ENCODE measurements around the gene ARAP1. TPM values are rescaled to one million over a fixed set of nuclear protein-coding genes. Genes with fewer than 3 reads are reported as not detected.

ARAP1 gene
- total RNA-seq, 1 experiment from 2014 or later: 26.4 TPM

DNA sequence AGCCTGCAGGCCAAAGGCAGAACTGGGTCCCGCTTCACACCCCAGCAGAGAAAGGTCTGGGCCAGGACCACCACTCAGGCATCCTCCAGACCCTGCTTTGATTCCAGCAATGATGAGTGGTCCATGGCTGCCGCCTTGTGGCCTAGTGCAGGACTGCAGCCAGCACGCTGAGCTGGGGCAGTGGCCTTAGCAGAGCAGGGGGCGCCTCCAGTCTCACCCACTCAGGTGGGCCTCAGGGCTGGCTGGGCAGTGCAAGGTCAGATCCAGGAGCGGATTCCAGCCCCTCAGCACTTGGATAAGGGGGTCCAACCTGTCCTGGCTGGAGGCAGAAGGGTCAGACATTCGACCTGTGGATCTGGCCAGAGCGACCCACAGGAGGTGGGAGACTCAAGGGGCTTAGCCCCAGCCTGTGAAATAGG lies 68.4 kb downstream of the ARAP1 start:
- Histone ChIP-seq H3K9me3 (replicated peaks) (no peaks in the 10 kb centered on the region), H3K27ac (no peak overlapping the region), H3K27me3 (replicated peaks) (no peaks in the 10 kb centered on the region), H3K4me1 (replicated peaks) (no peaks in the 10 kb centered on the region), H3K36me3 (peaks cover 3% of the 10 kb centered on the region; the same call in 1 of the 2 replicates), H3K4me3 (no peak overlapping the region)
- peak; percentile 22 to 44 for DNase-seq (ENCODE audit: low read depth in 1 of 2, low spot score in 2 of 2)

DNA sequence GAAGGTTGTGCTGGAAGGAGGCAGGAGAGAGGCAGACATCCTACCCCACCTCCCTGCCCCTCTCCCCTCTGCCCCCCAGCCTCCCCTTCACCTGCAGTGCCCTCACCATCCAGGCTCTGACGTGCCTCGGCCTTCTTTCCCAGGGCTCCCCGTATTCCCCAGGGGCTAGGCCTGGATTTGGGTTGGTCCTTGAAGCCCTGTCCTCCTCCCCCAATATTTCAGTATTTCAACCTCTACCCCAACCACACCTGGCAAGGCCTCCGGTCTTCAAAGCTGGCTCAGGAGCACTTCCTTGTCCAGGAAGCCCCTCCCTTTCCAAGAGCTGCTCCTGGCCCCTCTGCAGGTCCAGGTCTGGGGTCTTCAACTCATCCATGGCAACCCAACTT lies 69.4 kb downstream of the ARAP1 start:
- DNase-seq (ENCODE audit: low read depth in 1 of 2, low spot score in 2 of 2): no peak
- no peaks in the 10 kb centered on the region for H3K27me3 ChIP-seq (replicated peaks)
- no peaks in the 10 kb centered on the region for H3K9me3 ChIP-seq (replicated peaks)
- H3K36me3 ChIP-seq: peaks cover 3% of the 10 kb centered on the region; the same call in 1 of the 2 replicates
- no peak overlapping the region for H3K27ac ChIP-seq
- no peak overlapping the region for H3K4me3 ChIP-seq
- H3K4me1 ChIP-seq (replicated peaks): no peaks in the 10 kb centered on the region

DNA sequence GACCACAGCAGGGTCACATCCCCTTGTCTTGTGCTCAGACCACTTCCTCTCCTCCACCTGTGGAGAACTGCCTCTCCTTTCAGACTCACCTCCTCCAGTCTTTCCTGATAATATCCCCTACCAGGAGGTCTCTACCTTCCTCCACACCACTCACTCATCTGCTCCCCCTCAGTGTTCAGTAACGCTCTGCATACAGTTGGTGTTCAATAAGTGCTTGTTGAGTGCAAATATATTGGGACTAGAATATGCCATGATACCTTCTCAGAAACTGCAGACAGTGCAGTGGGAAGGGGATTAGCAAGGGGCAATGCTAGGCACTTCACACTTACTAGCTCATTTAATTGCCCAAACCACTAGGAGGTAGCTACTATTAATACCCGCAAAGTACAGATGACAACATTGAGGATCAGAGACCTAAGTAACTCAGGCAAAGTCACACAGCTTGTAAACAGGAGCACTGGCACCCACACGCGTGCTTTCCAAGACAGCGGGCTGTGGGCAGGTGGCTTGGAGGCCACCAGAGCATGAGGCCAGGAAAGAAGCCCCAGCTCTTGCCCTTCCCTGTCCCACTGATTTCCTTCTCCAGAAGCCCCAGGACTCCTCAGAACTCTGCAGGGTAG lies 69.9 kb downstream of the ARAP1 start:
- Histone ChIP-seq H3K9me3 (replicated peaks) (no peaks in the 10 kb centered on the region), H3K27me3 (replicated peaks) (peaks cover 3% of the 10 kb centered on the region; the same call in 1 of the 2 replicates), H3K4me3 (no peak overlapping the region), H3K36me3 (peaks cover 3% of the 10 kb centered on the region; the same call in 1 of the 2 replicates), H3K27ac (no peak overlapping the region), H3K4me1 (replicated peaks) (no peaks in the 10 kb centered on the region)
- DNase-seq (ENCODE audit: low read depth in 1 of 2, low spot score in 2 of 2): no peak

DNA sequence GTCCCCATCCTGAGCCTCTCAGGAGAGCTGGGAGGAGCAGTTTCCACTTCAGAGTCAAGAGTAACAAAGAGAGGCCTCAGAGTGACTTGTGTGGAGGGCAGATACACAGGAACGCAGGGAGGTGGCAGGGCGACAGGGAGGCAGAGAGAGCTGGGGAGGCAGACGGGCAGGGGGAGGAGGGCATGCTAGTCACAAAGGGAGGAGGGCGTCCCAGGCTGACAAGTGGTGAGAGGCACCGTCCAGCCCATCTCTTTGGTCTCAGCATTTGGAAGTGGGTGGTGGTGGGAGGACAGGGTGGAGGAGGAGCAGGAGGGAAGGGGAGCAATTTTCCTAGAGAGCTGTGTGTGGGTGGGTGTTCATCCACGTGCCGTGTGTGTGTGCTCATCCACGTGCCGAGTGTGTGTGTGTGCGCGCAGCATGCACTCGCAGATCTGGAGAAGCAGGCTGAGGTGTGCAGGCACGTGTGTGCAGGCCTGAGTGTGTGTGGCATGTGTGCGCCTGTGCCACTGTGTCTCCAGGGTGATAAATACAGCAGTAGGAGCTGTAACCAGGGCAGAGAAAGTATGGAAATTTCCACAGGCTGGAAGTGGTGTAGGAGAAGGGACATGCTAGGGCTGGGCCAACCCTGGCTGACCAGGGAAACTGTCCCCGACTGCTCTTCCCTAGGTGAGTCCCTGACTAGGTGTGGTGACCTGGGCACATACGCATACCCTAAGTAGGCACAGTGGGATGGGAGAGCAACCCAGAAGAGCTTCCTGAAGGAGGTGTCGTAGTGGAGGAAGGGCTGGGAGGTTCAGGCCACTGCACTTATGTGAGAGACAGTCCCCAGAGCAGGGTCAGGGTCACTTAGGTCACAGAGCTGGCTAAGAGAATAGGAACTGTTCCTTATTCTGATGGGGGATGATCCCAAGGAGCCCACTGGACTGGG lies 70.7 kb downstream of the ARAP1 start:
- H3K9me3 ChIP-seq (replicated peaks): no peaks in the 10 kb centered on the region
- no peak for DNase-seq (ENCODE audit: low read depth in 1 of 2, low spot score in 2 of 2)
- no peak overlapping the region for H3K4me3 ChIP-seq
- H3K27ac ChIP-seq: no peak overlapping the region
- peaks cover 8% of the 10 kb centered on the region; the same call in 1 of the 2 replicates for H3K27me3 ChIP-seq (replicated peaks)
- H3K36me3 ChIP-seq: peaks cover 3% of the 10 kb centered on the region; the same call in 1 of the 2 replicates
- no peaks in the 10 kb centered on the region for H3K4me1 ChIP-seq (replicated peaks)

DNA sequence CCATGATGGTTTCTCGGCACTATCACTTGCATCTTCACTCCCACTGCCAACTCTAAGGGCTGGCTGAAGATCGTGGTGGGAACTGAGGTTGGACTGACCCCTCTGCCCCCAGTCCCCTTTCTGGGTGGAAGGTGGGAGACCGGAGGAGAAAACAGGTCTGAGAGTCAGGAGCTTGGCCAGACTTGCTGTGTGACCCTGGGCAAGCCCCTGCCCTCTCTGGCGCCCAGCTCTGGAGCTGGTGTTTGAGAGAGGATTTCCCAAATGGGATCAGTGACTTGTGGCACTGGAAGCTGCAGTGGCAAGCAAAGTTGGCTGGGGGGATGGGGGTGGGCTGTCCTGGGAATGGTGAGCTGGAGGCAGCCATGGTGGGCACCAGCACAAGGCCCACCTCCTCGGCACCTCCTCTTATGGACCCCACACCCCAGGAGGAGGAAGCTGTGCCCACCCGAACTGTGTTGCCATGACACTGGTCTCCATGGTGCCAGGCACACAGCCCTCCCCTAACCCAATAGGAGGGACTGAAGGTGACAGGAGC lies 71.5 kb downstream of the ARAP1 start:
- Histone ChIP-seq H3K4me1 (replicated peaks) (no peaks in the 10 kb centered on the region), H3K4me3 (no peak overlapping the region), H3K36me3 (peaks cover 3% of the 10 kb centered on the region; the same call in 1 of the 2 replicates), H3K27me3 (replicated peaks) (peaks cover 8% of the 10 kb centered on the region; the same call in 1 of the 2 replicates), H3K27ac (no peak overlapping the region), H3K9me3 (replicated peaks) (no peaks in the 10 kb centered on the region)
- no peak for DNase-seq (ENCODE audit: low read depth in 1 of 2, low spot score in 2 of 2)

DNA sequence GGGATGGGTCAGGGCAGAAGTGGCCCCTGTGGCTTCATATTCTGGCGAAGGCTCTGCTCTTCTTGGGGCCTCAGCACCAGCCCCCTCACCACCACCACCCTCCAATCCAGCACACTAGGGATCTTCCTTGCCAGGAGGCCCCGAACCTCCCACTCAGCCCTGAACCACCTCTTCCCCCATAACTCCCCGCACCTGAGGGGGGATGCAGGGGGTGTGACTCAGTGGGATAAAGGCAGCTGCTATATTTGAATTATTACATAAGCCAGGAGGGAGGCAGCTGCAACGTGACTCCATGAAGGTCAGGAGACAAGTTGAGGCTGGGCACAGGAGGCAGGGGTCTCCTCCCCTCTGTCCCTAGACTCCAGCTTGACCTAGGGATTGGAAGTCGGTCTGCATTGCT lies 72.3 kb downstream of the ARAP1 start:
- DNase-seq (ENCODE audit: low read depth in 1 of 2, low spot score in 2 of 2): no peak
- H3K9me3 ChIP-seq (replicated peaks): no peaks in the 10 kb centered on the region
- peaks cover 8% of the 10 kb centered on the region; the same call in 1 of the 2 replicates for H3K27me3 ChIP-seq (replicated peaks)
- no peak overlapping the region for H3K27ac ChIP-seq
- H3K4me1 ChIP-seq (replicated peaks): no peaks in the 10 kb centered on the region
- H3K36me3 ChIP-seq: peaks cover 3% of the 10 kb centered on the region; the same call in 1 of the 2 replicates
- no peak overlapping the region for H3K4me3 ChIP-seq

DNA sequence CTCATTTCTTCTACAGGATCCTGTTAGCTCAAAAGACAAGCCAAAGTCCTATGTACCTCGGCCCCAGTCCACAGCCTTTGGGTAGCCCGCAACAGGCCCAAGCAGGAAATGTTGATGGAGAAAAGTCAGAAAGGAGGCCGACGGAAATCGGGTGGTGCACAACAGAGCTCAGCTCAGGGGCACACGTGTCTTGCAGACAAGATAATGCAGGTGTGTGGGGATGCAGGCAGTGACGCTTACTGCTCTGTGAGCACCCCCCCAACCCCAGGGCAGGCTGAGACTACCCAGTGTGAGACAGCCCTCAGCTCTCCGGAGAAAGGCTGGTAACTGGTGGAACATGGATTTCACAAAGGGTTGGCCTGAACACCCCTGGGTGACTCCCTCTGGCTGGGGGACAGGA lies 73.7 kb downstream of the ARAP1 start:
- Histone ChIP-seq H3K4me3 (no peak overlapping the region), H3K27ac (no peak overlapping the region), H3K4me1 (replicated peaks) (no peaks in the 10 kb centered on the region), H3K9me3 (replicated peaks) (no peaks in the 10 kb centered on the region), H3K27me3 (replicated peaks) (peaks cover 14% of the 10 kb centered on the region), H3K36me3 (no peaks in the 10 kb centered on the region; the same call in 1 of the 2 replicates)
- DNase-seq (ENCODE audit: low read depth in 1 of 2, low spot score in 2 of 2): no peak

DNA sequence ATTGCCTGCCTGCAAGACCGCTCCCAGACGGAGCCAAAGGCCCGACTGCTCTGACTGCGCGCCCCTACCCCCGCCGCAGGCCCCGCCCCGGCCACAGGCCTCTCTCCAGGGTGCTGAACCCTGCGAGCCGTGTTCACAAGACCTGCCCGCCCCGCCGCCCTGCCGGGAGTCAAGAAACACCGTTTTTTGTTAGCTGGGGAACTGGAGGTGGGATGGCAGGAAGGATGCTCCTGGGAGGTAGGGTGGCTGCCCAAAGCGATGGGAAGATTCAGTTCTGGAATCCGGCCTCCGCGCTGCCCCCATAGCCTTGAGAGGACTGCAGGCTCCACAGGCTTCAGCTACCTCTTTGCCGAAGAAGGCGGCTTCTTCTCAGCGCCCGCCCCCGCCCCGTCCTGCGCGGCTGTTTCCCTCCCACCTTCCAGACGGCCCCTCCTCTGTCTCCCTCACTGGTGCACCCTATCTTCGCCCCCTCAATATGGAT lies 75.3 kb downstream of the ARAP1 start:
- H3K27me3 ChIP-seq (replicated peaks): peaks cover 20% of the 10 kb centered on the region
- H3K36me3 ChIP-seq: no peaks in the 10 kb centered on the region
- no peak overlapping the region for H3K4me3 ChIP-seq
- no peaks in the 10 kb centered on the region for H3K9me3 ChIP-seq (replicated peaks)
- no peaks in the 10 kb centered on the region for H3K4me1 ChIP-seq (replicated peaks)
- peak in 1 of 2 experiments; percentile 44 for DNase-seq (ENCODE audit: low read depth in 1 of 2, low spot score in 2 of 2)
- no peak overlapping the region for H3K27ac ChIP-seq

DNA sequence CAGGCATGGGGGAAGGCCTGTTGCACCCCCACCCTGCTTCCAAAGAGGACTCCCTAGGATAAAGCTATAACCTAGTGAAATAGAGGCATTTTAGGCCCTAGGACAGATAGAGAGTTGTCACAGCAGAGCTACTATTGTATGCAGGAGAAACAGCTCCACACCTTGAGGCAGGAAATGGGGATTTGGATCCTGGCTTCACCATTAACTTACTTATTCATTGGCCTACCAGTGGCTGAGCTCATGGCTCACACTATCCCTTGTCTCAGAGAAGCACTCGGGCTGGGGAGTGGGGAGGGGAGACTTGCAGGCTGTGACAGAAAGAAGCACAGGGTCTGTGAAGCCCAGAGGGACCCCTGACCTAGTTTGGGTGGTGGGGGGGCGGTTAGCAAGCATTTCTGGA lies 77.0 kb downstream of the ARAP1 start:
- Histone ChIP-seq H3K27ac (no peak overlapping the region), H3K4me3 (no peak overlapping the region), H3K27me3 (replicated peaks) (peaks cover 20% of the 10 kb centered on the region), H3K36me3 (no peaks in the 10 kb centered on the region), H3K4me1 (replicated peaks) (no peaks in the 10 kb centered on the region), H3K9me3 (replicated peaks) (no peaks in the 10 kb centered on the region)
- DNase-seq (ENCODE audit: low read depth in 1 of 2, low spot score in 2 of 2): no peak

DNA sequence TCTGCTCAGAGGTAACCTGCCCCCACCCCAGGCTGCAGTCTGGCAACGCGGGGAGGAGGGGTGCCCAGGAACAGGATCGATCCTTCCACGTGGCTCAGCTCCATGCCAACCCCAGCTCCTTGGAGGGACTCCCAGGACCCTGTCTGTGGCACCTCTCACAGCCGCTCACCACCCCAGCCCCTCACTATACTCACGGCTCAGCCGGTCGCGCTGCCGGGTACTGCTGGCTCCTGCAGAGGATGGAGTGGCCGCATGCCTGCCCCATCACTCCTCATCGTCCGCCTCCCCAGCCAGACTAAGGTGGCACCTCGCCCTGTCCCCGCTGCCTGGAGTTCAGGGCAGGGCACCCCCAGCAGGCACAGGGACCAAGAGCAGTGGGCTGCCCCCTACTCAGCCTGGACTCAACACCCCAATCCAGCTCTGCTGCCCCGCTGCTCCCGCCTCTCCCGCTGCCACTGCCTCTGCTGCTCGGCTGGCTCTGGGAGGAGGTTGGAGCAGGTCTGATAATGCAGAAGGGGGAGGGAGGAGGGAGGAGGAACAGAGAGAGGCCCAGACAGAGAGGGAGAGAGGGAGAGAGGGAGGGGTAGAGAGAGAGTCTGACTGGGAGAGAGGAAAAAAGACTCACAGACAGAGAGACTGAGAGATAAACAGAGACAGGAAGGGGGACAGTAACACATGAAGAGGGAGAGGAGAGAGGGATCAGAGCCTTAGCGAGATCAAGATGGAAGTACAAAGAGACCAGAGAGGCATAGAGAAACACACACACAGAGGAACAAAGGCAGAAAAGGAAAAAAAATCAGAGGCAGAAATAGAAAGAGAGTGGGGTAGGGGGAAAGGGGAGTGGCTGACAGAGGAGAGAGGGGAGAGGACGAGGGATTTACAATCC lies 78.0 kb downstream of the ARAP1 start, which contains the start of gene PDE2A:
TSS of gene PDE2A (minus strand) at position 480 of the 886 bp plus-strand sequence. CDS start at position 265, 215 bp downstream.
- Histone ChIP-seq H3K4me3 (no peak within 1 kb of the TSS), H3K4me1 (replicated peaks) (no peaks in the 10 kb centered on the region), H3K27ac (no peak within 1 kb of the TSS), H3K9me3 (replicated peaks) (no peaks in the 10 kb centered on the region), H3K36me3 (no peaks in the 10 kb centered on the region), H3K27me3 (replicated peaks) (peaks cover 20% of the 10 kb centered on the region)
- DNase-seq (ENCODE audit: low read depth in 1 of 2, low spot score in 2 of 2): no peak

DNA sequence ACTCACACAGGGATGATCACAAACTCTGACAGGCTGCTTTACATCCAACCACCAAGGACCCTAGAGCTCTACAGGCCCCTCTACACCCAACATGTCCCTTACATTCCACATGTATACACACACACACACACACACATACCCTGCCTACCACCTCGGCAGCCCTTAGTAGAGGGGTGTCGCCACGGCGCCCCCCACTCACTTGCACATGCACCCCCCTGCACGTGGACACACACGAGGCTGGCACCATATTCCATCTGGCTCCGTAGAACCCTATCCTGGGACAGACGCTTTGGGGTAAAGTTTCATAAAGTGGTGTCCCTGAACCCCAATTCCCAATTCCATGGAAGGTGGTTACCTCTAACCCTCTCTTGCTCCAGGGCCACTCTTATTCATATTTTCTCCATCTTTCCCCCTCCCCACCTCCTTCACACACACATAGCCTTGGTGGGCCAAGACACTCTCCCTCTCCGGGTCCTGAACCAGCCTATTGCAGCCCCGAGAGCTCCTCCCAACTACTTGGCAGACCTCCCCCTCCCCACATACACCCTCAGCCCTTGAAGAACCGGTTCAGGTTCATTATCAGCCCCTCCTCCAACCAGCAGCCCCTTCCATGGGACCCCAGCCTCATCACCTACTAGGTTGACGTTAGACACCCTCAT lies 78.8 kb downstream of the ARAP1 start:
- Histone ChIP-seq H3K4me1 (replicated peaks) (no peaks in the 10 kb centered on the region), H3K27me3 (replicated peaks) (peaks cover 20% of the 10 kb centered on the region)

DNA sequence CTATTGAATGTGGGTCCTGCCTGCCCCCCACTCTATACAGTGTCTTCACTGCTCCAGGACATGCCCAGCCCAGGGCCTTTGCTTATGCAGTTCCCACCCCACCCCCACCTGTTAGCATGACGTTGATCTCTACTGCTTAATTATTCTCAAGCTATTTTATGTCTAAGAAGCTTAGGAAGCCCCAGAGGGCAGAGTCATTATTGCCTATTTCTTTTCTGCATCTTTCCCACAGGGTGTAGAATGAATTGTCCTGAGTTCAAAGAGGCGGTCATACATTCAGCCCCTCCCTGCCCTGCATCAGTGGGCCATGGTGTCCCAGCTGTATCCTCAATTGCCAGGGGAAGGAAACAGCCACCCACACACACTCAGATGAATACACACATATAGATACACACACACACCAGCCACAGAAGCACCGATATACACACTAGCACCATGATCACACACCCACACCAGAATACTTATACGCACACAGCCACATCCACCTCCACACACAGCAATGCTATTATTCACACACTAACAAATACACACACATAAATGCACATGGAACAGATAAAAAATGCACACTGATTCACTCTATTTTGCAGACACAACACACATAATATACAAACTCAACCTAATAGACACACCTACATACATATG lies 79.5 kb downstream of the ARAP1 start:
- no peaks in the 10 kb centered on the region for H3K36me3 ChIP-seq
- DNase-seq (ENCODE audit: low read depth in 1 of 2, low spot score in 2 of 2): no peak
- H3K4me1 ChIP-seq (replicated peaks): no peaks in the 10 kb centered on the region
- no peak overlapping the region for H3K4me3 ChIP-seq
- H3K9me3 ChIP-seq (replicated peaks): no peaks in the 10 kb centered on the region
- H3K27me3 ChIP-seq (replicated peaks): peaks cover 20% of the 10 kb centered on the region
- no peak overlapping the region for H3K27ac ChIP-seq

More for the DNA sequence above, 78.8 kb downstream of the ARAP1 start:
- no peaks in the 10 kb centered on the region for H3K9me3 ChIP-seq (replicated peaks)
- H3K27ac ChIP-seq: no peak overlapping the region
- DNase-seq (ENCODE audit: low read depth in 1 of 2, low spot score in 2 of 2): no peak
- no peaks in the 10 kb centered on the region for H3K36me3 ChIP-seq
- H3K4me3 ChIP-seq: no peak overlapping the region

Data from SJSA1 (cell line).